Small intestine (tissue), 7 donors: ENCODE measurements around the gene TSTD1. TPM values are rescaled to one million over a fixed set of nuclear protein-coding genes. Genes with fewer than 3 reads are reported as not detected.
"Not testable (repeated sequence)": the region's sequence is repeated elsewhere in the genome, so short reads cannot be mapped to it uniquely, and the experiment has no call there.

ENCODE experiments used
- DNase-seq, 2 donors: peaks; one replicate each; pipeline versions ENCODE4 v3.0.0 to v3.0.0-alpha.2; 2013
- FAIRE-seq: peaks from 2 replicates; lab custom pipeline; 2012; peaks lifted over from hg19 to GRCh38; lab: Jason Lieb, UNC
- H3K27ac ChIP-seq, 3 donors: one replicate each; pipeline ENCODE4 v1.5.1; 2013; ENCODE audit warnings: low read length in 2 of 3, mild to moderate bottlenecking in 2 of 3, control low read depth in 1 of 3, inconsistent platforms in 1 of 3, low read depth in 1 of 3, moderate library complexity in 1 of 3
- H3K27me3 ChIP-seq, 3 donors: one replicate each; pipeline ENCODE4 v1.6.1; 2013; ENCODE audit warnings: low read length in 3 of 3, inconsistent platforms in 1 of 3; ENCODE audit not compliant: control insufficient read depth in 3 of 3, insufficient read depth in 3 of 3
- H3K36me3 ChIP-seq, 3 donors: one replicate each; pipeline ENCODE4 v1.6.1; 2013; ENCODE audit warnings: low read length in 3 of 3, inconsistent platforms in 1 of 3, low read depth in 1 of 3, mild to moderate bottlenecking in 1 of 3, moderate library complexity in 1 of 3; ENCODE audit not compliant: control insufficient read depth in 3 of 3, insufficient read depth in 2 of 3
- H3K4me1 ChIP-seq, 3 donors: one replicate each; pipeline ENCODE4 v1.6.1; 2013; ENCODE audit warnings: low read length in 2 of 3, inconsistent platforms in 1 of 3, low read depth in 1 of 3, mild to moderate bottlenecking in 1 of 3, moderate library complexity in 1 of 3; ENCODE audit not compliant: control insufficient read depth in 3 of 3, insufficient read depth in 2 of 3
- H3K4me3 ChIP-seq, 3 donors: one replicate each; pipeline ENCODE4 v1.5.1; 2013; ENCODE audit warnings: low read length in 3 of 3, control low read depth in 1 of 3, inconsistent platforms in 1 of 3, low read depth in 1 of 3, mild to moderate bottlenecking in 1 of 3, moderate library complexity in 1 of 3
- H3K9me3 ChIP-seq, 2 donors: one replicate each; pipeline ENCODE4 v1.6.1; 2013; ENCODE audit warnings: low read depth in 1 of 2, low read length in 1 of 2; ENCODE audit not compliant: control insufficient read depth in 2 of 2, insufficient read depth in 1 of 2
- WGBS, 3 donors: extraction: QIAGEN DNeasy Blood & Tissue Kit; methylation state at CpG; one replicate each; pipeline ENCODE4 v1.1.7; 2013; 5-methylcytosine and 5-hydroxymethylcytosine counted together
- polyA plus RNA-seq, 4 donors: library from polyadenylated mRNA; stranded (reverse) in 3 of 4; unstranded in 1 of 4; fragments of 200-250 nt in 3 of 4; fragments of 120-200 nt in 1 of 4; gene quantifications; one replicate each; pipeline versions ENCODE4 v1.2.1 to v1.2.3, GENCODE V29; 2013
- donor health status: healthy with polysubstance abuse.
- donor health status: control.
- donor health status: control.
- donor health status: Bipolar disorder and iron deficiency.
- donor health status: healthy.

The TSTD1 gene
- polyA plus RNA-seq, 4 donors: 65.8 to 185 (median 97.8) TPM

- not testable (repeated sequence) for FAIRE-seq, H3K27ac ChIP-seq, H3K9me3 ChIP-seq, H3K27me3 ChIP-seq, H3K36me3 ChIP-seq, H3K4me3 ChIP-seq, DNase-seq
- WGBS, 3 donors: 82 to 88% (median 84%) methylated on average over 12 of the region's 12 CpGs
- H3K4me1 ChIP-seq: peaks cover 0 to 19% (median 6%) of the 10 kb centered on the region in 3 donors
These were observed 16.3 kb downstream of the TSTD1 start for GRCh38 chr1:161022432-161022831.

DNA sequence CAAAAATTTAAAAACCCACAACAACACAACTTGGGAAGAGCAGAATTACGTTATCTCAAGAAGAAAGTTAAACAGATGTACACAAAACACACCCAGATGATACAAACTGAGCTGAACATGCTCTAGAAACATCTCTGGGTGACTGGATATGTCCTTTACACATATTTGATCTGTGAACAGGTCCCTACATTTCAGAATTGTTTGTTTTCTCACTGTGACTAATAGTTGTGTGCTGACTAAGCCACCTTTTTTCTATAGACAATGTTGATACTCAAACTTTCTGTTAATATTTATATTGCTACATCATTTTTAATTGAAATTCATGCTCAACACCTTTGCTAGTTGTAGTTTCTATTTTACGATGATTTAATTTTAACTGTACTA lies 16.8 kb downstream of the TSTD1 start:
- no peak for FAIRE-seq
- Histone ChIP-seq H3K27me3 (peaks cover 0 to 3% (median 0%) of the 10 kb centered on the region in 3 donors), H3K4me3 (peak overlapping the region in 2 of 3 donors; percentile 61 to 63)

DNA sequence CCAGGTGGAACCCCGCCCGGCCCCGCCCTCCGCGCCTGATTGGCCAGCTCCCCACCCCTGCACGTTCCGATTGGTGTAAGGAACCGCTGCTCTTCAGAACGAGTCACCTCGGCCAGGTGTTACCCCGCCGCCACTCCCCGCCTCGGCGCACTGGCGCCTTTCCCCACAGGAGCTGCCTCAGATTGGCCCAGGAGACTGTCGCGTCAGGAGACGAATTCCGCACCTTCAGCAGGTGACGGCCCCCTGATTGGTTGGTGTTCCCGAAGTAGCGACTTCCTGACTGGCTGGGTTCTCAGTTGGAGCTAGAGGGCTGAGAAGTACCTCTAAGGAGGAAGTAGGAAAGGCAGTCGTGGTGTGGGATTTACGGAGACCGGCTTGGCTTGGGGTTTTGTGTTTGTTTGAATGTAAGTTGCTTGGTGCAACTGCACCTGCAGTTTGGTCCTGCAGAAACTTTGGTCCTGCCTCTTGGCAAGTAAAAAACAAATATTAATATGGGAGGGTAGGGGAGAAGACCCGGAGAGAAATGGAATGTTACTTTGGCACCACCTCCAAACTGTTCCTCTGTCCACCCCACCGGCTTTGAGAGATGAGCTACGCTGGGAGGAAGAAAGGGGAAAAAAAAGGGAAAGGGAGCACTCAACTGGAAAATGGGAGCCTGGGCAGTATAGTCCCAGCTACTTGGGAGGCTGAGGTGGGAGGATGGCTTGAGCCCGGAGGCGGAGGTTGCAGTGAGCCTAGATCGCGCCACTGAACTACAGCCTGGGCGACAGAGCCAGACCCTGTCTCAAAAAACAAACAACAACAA lies 17.4 kb downstream of the TSTD1 start:
- Histone ChIP-seq H3K27me3 (peaks cover 0 to 3% (median 0%) of the 10 kb centered on the region in 3 donors), H3K36me3 (peaks cover 0 to 3% (median 0%) of the 10 kb centered on the region in 3 donors), H3K27ac (peak overlapping the region; percentile 87 to 98 (median 93)), H3K4me1 (peaks cover 0 to 22% (median 6%) of the 10 kb centered on the region in 3 donors), H3K9me3 (no peaks in the 10 kb centered on the region), H3K4me3 (peak overlapping the region; percentile 61 to 63 (median 63))
- WGBS, 3 donors: 12% methylated on average over 33 to 34 of the region's 34 CpGs
- DNase-seq (peak; percentile 98 to 99), FAIRE-seq (no peak)

More for the DNA sequence above, 16.8 kb downstream of the TSTD1 start:
- H3K27ac ChIP-seq: peak overlapping the region; percentile 85 to 98 (median 87)
- no peak for DNase-seq
- 67 to 80% (median 73%) methylated on average over 2 of the region's 2 CpGs for WGBS, 3 donors
- no peaks in the 10 kb centered on the region for H3K9me3 ChIP-seq
- peaks cover 0 to 3% (median 0%) of the 10 kb centered on the region in 3 donors for H3K36me3 ChIP-seq
- peaks cover 0 to 19% (median 6%) of the 10 kb centered on the region in 3 donors for H3K4me1 ChIP-seq

- Histone ChIP-seq H3K27ac (peak within 1 kb of the TSS; percentile 87 to 98 (median 93)), H3K4me3 (peak within 1 kb of the TSS; percentile 61 to 63 (median 63)), H3K27me3 (peaks cover 0 to 3% (median 0%) of the 10 kb centered on the region in 3 donors), H3K4me1 (peaks cover 0 to 29% (median 6%) of the 10 kb centered on the region in 3 donors), H3K9me3 (no peaks in the 10 kb centered on the region), H3K36me3 (peaks cover 0 to 5% (median 0%) of the 10 kb centered on the region in 3 donors)
- 1% methylated on average over 32 to 36 of the region's 36 CpGs for WGBS, 3 donors
- DNase-seq (peak; percentile 75 to 87), FAIRE-seq (no peak)
These were observed 18.1 kb downstream of the TSTD1 start, which contains the start of gene F11R for GRCh38 chr1:161020509-161021164. F11R (minus strand) TSS chr1:161021152; CDS start chr1:161021073, 79 bp downstream.

- H3K27me3 ChIP-seq: peaks cover 0 to 3% (median 0%) of the 10 kb centered on the region in 3 donors
- peak overlapping the region; percentile 87 to 98 (median 93) for H3K27ac ChIP-seq
- H3K36me3 ChIP-seq: peaks cover 0 to 5% (median 0%) of the 10 kb centered on the region in 3 donors
- FAIRE-seq (no peak), DNase-seq (peak in 1 of 2 donors; percentile 68)
- H3K4me1 ChIP-seq: peaks cover 0 to 34% (median 6%) of the 10 kb centered on the region in 3 donors
- no peaks in the 10 kb centered on the region for H3K9me3 ChIP-seq
- WGBS, 3 donors: 7 to 15% (median 13%) methylated on average over 10 of the region's 10 CpGs
- peak overlapping the region; percentile 61 to 63 (median 63) for H3K4me3 ChIP-seq
These were observed 18.8 kb downstream of the TSTD1 start for GRCh38 chr1:161019751-161020495.

DNA sequence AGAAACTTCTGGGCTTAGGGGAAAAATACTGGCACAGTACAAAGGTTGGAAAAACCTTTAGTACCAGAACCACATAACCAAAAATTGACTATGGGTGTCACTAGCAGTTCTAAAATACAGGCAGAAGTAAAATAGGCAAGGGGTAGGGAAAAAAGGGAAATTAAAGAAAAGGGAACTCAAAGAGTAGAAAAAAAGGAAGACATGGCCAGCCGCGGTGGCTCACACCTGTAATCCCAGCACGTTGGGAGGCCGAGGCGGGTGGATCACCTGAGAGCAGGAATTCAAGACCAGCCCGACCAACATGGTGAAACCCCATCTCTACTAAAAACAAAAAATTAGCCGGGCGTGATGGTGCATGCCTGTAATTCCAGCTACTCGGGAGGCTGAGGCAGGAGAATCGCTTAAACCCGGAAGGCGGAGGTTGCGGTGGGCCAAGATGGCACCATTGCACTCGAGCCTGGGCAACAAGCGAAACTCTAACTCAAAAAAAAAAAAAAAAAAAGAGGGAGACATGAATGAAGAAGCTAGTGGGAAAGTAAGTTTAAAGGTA lies 19.6 kb downstream of the TSTD1 start:
- not testable (repeated sequence) for H3K36me3 ChIP-seq, FAIRE-seq, DNase-seq, H3K27me3 ChIP-seq, H3K9me3 ChIP-seq
- Histone ChIP-seq H3K4me3 (peak overlapping the region in 2 of 3 donors; percentile 61 to 63), H3K27ac (peak overlapping the region; percentile 46 to 93 (median 87)), H3K4me1 (peaks cover 0 to 41% (median 6%) of the 10 kb centered on the region in 3 donors)
- WGBS, 3 donors: 68 to 79% (median 75%) methylated on average over 15 of the region's 15 CpGs

- Histone ChIP-seq H3K9me3 (no peaks in the 10 kb centered on the region), H3K4me1 (peaks cover 0 to 45% (median 6%) of the 10 kb centered on the region in 3 donors), H3K27ac (peak overlapping the region; percentile 74 to 93 (median 84)), H3K27me3 (peaks cover 0 to 3% (median 0%) of the 10 kb centered on the region in 3 donors), H3K36me3 (peaks cover 0 to 5% (median 0%) of the 10 kb centered on the region in 3 donors), H3K4me3 (peak overlapping the region in 2 of 3 donors; percentile 61 to 63)
- no peak for DNase-seq
- WGBS, 3 donors: 83 to 93% (median 92%) methylated on average over 1 of the region's 1 CpG
- FAIRE-seq: no peak
These were observed 20.2 kb downstream of the TSTD1 start for GRCh38 chr1:161018631-161018930.
